Measurements from ENCODE around the gene EPB41L4B. TPM values are rescaled to one million over a fixed set of nuclear protein-coding genes. Genes with fewer than 3 reads are reported as not detected.

EPB41L4B gene
- total RNA-seq, 4 donors from 2014 or later, result under 0.01 to 3.9 (median 1.5) TPM

DNA sequence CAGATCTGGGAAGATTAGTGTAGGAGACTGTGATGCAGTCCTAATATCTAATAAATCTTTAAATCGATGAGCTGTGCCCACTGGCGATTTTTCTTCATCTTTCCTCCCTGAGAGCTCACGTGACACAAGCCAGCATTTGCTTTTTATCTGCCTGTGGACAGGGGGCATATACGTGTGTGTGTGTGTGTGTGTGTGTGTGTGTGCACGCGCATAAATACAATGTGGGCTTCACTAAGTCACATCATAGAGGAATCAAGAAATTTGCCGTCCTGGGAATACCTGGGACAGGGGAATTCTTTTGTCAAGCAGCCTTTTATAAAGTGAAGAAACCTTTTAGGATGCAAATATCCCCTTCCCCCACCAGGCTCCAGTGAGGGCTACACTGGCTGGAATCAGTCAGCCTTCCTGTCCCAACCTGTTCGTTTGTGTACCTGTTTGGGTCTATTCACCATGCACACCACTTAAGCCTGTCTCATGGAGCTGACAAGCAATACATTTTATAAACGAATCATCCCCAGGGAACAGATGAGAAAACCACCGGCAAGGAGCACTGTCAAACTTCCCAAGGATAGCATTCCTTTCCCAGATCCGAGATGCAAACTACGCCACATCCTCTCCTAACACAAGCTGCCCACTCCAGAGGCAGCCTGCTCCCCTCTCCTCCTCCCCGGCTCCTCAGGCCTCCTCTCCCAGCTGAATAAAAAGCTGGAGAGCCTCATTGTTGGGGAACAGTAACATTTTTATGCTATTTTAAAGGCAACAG is 2.7 kb downstream of the EPB41L4B start:
- H3K36me3 ChIP-seq, result no peaks in the 10 kb centered on the region
- peaks cover 0 to 4% of the 10 kb centered on the region in 2 donors for H3K27me3 ChIP-seq
- no peak for DNase-seq
- no peak overlapping the region for H3K27ac ChIP-seq
- peaks cover 0 to 7% of the 10 kb centered on the region in 2 donors for H3K4me1 ChIP-seq
- TF ChIP-seq CTCF (IDR thresholded peaks at IDR 0.05) (no peak), POLR2A (IDR thresholded peaks at IDR 0.05) (no peak)
- intact Hi-C loops (cut with DNase I; ENCODE audit: low total_unique reads), result no loop called here
- no peak overlapping the region for H3K4me3 ChIP-seq
- no peaks in the 10 kb centered on the region for H3K9me3 ChIP-seq

GRCh38 chr9:109317311-109317978 is 3.4 kb downstream of the EPB41L4B start:
- H3K36me3 ChIP-seq, result no peaks in the 10 kb centered on the region
- peaks cover 0 to 4% of the 10 kb centered on the region in 2 donors for H3K27me3 ChIP-seq
- H3K4me1 ChIP-seq, result peaks cover 0 to 7% of the 10 kb centered on the region in 2 donors
- no peaks in the 10 kb centered on the region for H3K9me3 ChIP-seq
- DNase-seq, result no peak
- H3K27ac ChIP-seq, result no peak overlapping the region
- intact Hi-C loops (cut with DNase I; ENCODE audit: low total_unique reads), result no loop called here
- TF ChIP-seq CTCF (IDR thresholded peaks at IDR 0.05), result no peak
- TF ChIP-seq POLR2A (IDR thresholded peaks at IDR 0.05), result no peak
- H3K4me3 ChIP-seq, result no peak overlapping the region

- intact Hi-C loops (cut with DNase I; ENCODE audit: low total_unique reads), result no loop called here
- Histone ChIP-seq H3K4me1 (peaks cover 0 to 7% of the 10 kb centered on the region in 2 donors), H3K27ac (no peak overlapping the region), H3K36me3 (no peaks in the 10 kb centered on the region), H3K27me3 (peaks cover 0 to 4% of the 10 kb centered on the region in 2 donors), H3K9me3 (no peaks in the 10 kb centered on the region), H3K4me3 (no peak overlapping the region)
- TF ChIP-seq POLR2A (IDR thresholded peaks at IDR 0.05), result no peak
- TF ChIP-seq CTCF (IDR thresholded peaks at IDR 0.05), result no peak
- no peak for DNase-seq
Measured at GRCh38 chr9:109316207-109316640, 4.6 kb downstream of the EPB41L4B start.

DNA sequence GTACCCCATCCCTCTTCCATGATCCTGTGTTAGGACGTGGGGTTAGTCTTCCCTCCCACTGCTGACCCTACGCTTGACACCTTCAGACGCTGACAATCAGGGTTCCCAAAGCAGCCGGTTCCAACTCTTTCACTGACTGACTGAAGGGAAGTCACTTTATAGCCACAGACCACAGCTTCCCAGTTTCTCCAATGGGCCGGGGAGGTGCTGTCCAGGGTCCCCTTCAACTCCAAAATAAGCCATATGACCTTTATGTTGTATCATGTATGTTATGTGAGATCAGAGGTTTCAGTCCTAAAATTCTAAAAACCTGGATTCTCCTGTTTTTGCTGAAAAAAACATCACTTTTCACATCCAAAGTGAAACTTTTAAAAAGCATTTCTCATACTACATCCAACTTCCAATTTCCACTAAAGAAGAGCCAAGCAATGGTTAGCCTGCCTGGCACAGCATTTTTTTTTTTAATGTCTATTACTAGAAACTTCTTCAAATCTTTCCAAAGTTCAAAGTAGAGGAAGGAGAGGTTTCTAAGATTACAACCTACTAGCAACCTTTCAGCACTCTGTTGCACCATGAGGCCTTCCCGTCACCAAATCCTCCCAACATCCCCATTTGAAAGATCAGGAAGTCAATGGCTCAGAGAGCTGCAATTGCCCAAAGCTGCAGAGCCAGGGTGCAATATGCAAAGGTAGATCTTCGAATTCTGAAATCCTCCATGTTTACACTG is 5.2 kb downstream of the EPB41L4B start:
- peaks cover 0 to 4% of the 10 kb centered on the region in 2 donors for H3K27me3 ChIP-seq
- peaks cover 0 to 7% of the 10 kb centered on the region in 2 donors for H3K4me1 ChIP-seq
- H3K4me3 ChIP-seq, result no peak overlapping the region
- no peaks in the 10 kb centered on the region for H3K36me3 ChIP-seq
- intact Hi-C loops (cut with DNase I; ENCODE audit: low total_unique reads), result no loop called here
- TF ChIP-seq CTCF (IDR thresholded peaks at IDR 0.05), result no peak
- H3K27ac ChIP-seq, result no peak overlapping the region
- DNase-seq, result no peak
- no peaks in the 10 kb centered on the region for H3K9me3 ChIP-seq
